HL-60 (cell line): Measurements from ENCODE around the gene BRMS1L.
A peak's percentile ranks its signal among the peaks of the same experiment; 100 is the strongest.

Experiments used
- DNase-seq, 2 experiments: peaks; one replicate each; pipeline ENCODE4 v3.0.0-alpha.2; 2010 to 2020; ENCODE audit warnings: low read depth in 1 of 2, low spot score in 1 of 2
- H3K27ac ChIP-seq: fragments of 250-450 bp; sonication (Bioruptor Pico); replicated peaks from 2 replicates; pipeline ENCODE4 v1.5.1; 2020; ENCODE audit warnings: mild to moderate bottlenecking, moderate library complexity
- H3K27me3 ChIP-seq: fragments of 250-450 bp; sonication (Bioruptor Pico); 2 replicates; pipeline ENCODE4 v1.5.1; 2021; ENCODE audit warnings: mild to moderate bottlenecking, moderate library complexity; ENCODE audit not compliant: insufficient read depth, poor library complexity, severe bottlenecking
- H3K4me3 ChIP-seq: replicated peaks from 2 replicates; pipeline ENCODE4 v1.5.1; 2011; ENCODE audit warnings: mild to moderate bottlenecking, control low read depth, low read length; ENCODE audit not compliant: insufficient read depth
- GABPA ChIP-seq: IDR thresholded peaks from 2 replicates; pipeline ENCODE4 v1.6.1; 2012; ENCODE audit warnings: low read depth
- POLR2AphosphoS5 ChIP-seq: IDR thresholded peaks from 2 replicates; pipeline ENCODE4 v1.6.1; 2012; ENCODE audit warnings: low read depth
- REST ChIP-seq: IDR thresholded peaks from 2 replicates; pipeline ENCODE4 v1.6.1; 2012; ENCODE audit warnings: low read depth; ENCODE audit not compliant: insufficient replicate concordance
- SPI1 ChIP-seq: IDR thresholded peaks from 2 replicates; pipeline ENCODE4 v1.6.1; 2012; ENCODE audit warnings: low read depth, mild to moderate bottlenecking, borderline replicate concordance
- TF ChIP-seq, protein P1 (sequence below): IDR thresholded peaks from one replicate; pipeline ENCODE4 v1.5.1; 2011; ENCODE audit warnings: low read length, control low read depth, inconsistent platforms; ENCODE audit not compliant: insufficient read depth

Gene BRMS1L

DNA sequence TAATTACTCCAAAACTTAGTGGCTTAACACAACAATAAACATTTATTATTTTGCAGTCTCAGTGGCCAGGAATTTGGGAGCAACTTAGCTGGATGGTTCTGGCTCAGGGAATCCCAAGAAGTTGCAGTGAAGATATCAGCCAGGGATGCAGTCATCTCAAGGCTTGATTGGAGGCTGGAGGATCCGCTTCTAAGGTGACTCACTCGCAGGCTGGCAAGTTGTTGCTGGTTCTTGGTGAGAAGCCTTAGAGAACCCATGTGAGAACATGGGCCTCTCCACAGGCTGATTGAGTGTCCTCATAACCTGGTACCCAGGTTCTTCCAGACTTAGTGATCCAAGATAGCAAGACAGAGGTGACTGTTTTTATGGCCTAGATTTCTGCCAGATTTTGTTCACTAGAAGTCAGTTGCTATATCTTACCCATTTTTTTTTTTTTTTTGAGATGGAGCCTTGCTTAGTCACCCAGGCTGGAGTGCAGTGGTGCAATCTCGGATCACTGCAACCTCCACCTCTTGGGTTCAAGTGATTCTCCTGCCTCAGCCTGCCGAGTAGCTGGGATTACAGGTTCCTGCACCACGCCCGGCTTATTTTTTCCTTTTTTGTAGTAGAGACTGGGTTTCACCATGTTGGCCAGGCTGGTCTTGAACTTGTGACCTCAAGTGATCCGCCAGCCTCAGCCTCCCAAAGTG is 32.5 kb downstream of the BRMS1L start:
- Histone ChIP-seq H3K27ac (no peak overlapping the region), H3K4me3 (no peak overlapping the region), H3K27me3 (no peaks in the 10 kb centered on the region)
- no peak for DNase-seq
- TF ChIP-seq, protein P1, sequence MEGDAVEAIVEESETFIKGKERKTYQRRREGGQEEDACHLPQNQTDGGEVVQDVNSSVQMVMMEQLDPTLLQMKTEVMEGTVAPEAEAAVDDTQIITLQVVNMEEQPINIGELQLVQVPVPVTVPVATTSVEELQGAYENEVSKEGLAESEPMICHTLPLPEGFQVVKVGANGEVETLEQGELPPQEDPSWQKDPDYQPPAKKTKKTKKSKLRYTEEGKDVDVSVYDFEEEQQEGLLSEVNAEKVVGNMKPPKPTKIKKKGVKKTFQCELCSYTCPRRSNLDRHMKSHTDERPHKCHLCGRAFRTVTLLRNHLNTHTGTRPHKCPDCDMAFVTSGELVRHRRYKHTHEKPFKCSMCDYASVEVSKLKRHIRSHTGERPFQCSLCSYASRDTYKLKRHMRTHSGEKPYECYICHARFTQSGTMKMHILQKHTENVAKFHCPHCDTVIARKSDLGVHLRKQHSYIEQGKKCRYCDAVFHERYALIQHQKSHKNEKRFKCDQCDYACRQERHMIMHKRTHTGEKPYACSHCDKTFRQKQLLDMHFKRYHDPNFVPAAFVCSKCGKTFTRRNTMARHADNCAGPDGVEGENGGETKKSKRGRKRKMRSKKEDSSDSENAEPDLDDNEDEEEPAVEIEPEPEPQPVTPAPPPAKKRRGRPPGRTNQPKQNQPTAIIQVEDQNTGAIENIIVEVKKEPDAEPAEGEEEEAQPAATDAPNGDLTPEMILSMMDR, result no peak
- TF ChIP-seq REST (no peak), SPI1 (no peak), POLR2AphosphoS5 (no peak), GABPA (no peak)

GRCh38 chr14:35861204-35861868 is 35.2 kb downstream of the BRMS1L start:
- Histone ChIP-seq H3K27ac (no peak overlapping the region), H3K27me3 (no peaks in the 10 kb centered on the region), H3K4me3 (no peak overlapping the region)
- TF ChIP-seq REST (no peak), SPI1 (no peak), POLR2AphosphoS5 (no peak), GABPA (no peak)
- TF ChIP-seq, protein P1, result no peak
- DNase-seq, result no peak

DNA sequence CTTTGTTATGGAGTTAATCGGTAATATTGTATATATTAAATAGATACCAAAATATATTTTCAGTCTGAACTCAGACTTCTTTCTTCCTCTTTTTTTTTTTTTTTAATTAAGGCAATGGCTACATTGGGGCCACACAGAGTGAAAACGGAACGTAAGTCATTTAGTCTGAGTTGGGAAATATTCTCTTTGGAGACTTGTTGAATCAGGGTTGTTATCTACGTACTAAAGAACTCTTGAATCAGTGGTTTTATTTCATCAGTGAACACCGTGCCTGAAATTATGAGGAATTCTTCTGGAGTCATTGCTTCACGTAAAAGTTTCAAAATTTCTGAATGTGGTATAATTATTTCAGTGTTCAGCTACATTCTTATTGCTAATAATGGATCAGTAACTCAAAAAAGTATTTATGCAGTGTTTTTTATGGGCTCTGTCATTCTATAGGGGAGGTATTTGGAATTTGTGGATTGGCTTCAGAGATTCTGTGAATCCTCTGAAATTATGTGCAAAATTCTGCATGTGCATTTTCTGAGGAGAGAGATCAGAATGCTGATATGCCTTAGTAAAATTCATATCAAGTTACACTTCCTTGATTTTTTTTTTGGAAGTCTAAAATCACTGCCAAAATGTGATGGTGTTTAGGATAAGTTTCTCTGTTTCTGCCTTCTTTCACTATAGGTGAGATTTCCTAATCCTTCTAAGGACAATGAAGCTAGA is 39.6 kb downstream of the BRMS1L start:
- Histone ChIP-seq H3K27ac (no peak overlapping the region), H3K4me3 (no peak overlapping the region), H3K27me3 (no peaks in the 10 kb centered on the region)
- DNase-seq, result peak in 1 of 2 experiments; percentile 9
- TF ChIP-seq POLR2AphosphoS5, result no peak

DNA sequence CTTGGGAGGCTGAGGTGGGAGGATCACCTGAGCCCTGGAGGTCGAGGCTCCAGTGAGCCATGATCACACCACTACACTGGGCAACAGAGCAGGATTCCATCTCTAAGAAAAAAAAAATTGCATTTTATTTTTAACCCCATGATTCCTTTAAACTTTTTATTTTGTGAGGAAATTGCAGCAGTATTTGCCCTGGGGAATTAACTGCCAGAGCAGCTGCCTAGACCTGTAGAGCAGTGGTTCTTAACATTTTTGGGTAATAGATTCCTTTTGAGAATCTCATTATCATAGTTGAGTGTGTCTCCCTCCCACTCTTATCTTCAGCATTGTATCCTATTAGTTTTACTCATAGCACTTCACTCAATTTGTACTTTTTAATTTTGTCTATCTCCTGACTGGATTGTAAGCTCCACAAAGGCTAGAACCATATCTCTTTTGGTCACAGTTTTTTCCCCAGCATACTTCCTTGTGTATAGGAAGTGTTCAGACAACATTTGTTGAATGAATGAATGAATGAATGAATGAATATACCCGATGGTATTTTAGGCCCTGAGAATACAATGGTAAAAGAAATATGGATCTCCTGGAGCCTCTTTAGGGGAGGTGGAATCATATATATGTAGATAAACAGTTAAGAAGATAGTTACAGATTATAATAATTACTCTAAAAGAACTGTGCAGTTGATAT is 40.6 kb downstream of the BRMS1L start:
- Histone ChIP-seq H3K27me3 (no peaks in the 10 kb centered on the region), H3K27ac (no peak overlapping the region), H3K4me3 (no peak overlapping the region)
- TF ChIP-seq SPI1 (no peak), GABPA (no peak), REST (no peak)
- DNase-seq, result no peak
